ENCODE measurements around the gene ADGRL3.

Gene ADGRL3

DNA sequence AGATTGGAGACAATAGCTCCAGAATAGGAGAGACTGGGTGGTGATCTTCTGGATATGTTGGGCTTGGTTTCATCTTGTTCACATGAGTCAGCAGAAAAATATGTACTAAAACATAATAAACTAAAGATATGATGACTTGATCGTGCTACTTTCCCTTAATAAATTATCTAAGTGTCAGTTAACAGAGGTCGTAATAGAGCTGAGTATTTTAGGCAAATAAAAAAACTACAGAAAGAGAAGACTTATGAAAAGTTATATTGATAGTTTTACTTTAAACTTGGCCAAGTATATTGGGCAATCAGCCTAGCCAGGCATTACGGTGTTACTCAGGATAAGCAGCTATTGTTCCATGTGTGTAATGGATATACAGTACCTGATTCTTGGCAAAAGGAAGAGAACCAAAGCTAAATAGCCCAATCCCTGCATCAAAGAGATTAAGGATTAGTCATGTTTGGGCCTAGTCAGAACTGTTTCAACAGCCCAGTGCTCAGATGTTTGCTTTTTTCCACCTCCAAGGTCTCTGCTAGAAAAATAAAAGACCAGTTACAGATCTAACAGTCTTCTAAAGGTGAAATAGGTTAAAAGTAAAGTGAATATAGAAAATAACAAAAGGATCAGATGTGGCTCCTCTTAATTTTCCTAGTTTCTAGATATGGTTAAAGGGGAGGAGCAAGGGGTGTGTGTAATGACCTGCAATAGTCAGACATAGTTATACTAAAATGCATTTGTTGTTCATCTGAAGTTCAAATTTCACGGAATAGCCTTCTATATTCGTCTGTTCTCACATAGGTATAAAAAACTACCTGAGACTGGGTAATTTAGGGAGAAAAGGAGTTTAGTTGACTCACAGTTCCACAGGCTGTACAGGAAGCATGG, 262.6 kb downstream of the ADGRL3 start:
- DNase-seq (ENCODE audit: low read depth): no peak
- H3K4me3 ChIP-seq (ENCODE audit: control insufficient read depth, low read depth, low read length): no peak overlapping the region
- TF ChIP-seq, protein P1, sequence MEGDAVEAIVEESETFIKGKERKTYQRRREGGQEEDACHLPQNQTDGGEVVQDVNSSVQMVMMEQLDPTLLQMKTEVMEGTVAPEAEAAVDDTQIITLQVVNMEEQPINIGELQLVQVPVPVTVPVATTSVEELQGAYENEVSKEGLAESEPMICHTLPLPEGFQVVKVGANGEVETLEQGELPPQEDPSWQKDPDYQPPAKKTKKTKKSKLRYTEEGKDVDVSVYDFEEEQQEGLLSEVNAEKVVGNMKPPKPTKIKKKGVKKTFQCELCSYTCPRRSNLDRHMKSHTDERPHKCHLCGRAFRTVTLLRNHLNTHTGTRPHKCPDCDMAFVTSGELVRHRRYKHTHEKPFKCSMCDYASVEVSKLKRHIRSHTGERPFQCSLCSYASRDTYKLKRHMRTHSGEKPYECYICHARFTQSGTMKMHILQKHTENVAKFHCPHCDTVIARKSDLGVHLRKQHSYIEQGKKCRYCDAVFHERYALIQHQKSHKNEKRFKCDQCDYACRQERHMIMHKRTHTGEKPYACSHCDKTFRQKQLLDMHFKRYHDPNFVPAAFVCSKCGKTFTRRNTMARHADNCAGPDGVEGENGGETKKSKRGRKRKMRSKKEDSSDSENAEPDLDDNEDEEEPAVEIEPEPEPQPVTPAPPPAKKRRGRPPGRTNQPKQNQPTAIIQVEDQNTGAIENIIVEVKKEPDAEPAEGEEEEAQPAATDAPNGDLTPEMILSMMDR (IDR thresholded peaks at IDR 0.05; ENCODE audit: control insufficient read depth, insufficient read depth, low read depth, low read length, missing control alignments): no peak

DNA sequence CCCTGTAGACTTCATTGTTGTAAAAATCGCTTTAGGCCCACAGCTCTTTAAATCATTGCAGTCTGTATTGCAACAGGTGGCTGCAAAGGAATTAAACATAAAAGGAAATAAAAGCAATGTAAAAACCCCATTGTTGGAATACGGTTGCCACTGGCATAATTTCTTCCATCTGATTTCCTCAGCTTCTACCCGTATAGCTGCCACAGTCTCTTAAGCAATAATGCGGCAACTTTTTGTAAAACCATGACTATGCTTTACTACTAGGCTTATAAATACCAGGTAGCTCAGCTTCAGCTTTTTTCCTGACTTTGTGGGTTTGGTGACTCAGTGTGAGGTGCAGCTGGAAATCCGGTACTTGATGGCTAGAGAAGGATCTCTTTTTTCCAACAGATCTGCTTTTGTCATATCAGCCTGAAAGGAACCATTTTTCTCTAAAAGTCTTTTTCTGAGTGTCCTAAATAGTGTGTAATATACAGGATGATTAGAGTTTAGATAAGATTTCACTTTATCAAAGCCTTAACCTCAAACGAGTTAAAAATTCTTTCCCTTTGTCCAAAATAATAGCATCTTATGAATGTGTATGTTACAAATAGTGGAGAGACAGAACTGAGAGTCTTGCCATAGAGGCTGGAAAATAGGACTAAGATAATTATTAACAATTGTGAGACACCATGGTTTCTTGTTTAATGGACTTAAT, 268.0 kb downstream of the ADGRL3 start:
- no peak for DNase-seq (ENCODE audit: low read depth)
- TF ChIP-seq, protein P1 (IDR thresholded peaks at IDR 0.05; ENCODE audit: control insufficient read depth, insufficient read depth, low read depth, low read length, missing control alignments): no peak
- no peak overlapping the region for H3K4me3 ChIP-seq (ENCODE audit: control insufficient read depth, low read depth, low read length)

DNA sequence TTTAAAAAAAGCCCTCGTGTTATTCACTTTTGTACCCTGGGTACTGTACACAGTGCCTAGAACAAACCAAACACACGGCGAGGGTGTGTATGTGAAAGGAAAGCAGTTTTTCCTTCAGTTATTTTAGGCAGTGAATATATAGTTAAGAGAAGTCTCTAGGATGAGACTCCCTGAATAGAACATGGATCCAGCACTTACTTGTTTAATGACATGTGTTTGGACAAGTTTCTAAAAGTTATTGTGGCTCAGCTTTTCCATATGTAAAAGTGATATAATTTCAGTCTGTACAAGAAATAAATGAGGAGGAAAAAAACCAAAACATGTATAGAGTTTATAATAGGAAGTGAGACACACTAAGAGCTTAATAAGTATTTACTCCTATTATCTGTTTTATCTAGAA, 273.2 kb downstream of the ADGRL3 start:
- H3K4me3 ChIP-seq (ENCODE audit: control insufficient read depth, low read depth, low read length): no peak overlapping the region
- no peak for DNase-seq (ENCODE audit: low read depth)
- TF ChIP-seq, protein P1 (IDR thresholded peaks at IDR 0.05; ENCODE audit: control insufficient read depth, insufficient read depth, low read depth, low read length, missing control alignments): no peak

DNA sequence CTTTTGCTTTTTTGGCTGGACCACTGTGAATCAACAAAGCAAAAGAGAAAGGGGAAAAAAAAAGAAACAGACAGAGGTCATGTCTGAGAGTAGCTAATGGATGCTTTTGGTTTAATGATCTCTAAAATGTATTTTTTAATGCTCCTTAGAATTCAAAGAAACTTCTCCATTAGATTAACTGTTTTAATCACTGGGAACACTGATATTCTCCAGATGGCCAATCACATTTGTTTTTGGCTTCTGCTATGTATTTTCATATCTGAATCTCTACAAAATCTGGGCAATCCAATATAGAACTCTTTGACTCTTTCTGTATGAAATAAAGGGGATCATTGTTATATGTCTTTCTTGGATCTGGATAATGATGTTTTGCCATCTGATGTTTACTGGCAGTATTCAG, 278.2 kb downstream of the ADGRL3 start:
- no peak for DNase-seq (ENCODE audit: low read depth)
- TF ChIP-seq, protein P1 (IDR thresholded peaks at IDR 0.05; ENCODE audit: control insufficient read depth, insufficient read depth, low read depth, low read length, missing control alignments): no peak
- H3K4me3 ChIP-seq (ENCODE audit: control insufficient read depth, low read depth, low read length): no peak overlapping the region

DNA sequence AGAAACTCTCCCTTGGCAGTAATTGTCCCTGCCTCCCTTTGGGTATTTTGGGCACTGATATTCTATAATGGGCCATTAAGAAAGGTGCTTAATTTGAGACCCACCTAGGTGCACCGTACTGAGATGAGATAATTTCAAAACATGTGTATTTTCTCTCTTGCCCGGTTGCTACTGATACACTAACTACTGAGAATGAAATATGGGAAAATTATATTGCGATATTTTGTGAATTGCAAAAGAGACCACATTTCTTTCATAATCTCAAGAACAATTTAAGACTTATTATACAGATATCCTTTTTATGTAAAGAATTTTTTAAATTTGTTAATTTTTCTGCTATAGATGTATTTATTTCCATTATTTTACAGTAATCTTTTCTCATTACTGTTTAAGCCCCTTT, 284.9 kb downstream of the ADGRL3 start:
- H3K4me3 ChIP-seq (ENCODE audit: control insufficient read depth, low read depth, low read length): no peak overlapping the region
- no peak for DNase-seq (ENCODE audit: low read depth)
- TF ChIP-seq, protein P1 (IDR thresholded peaks at IDR 0.05; ENCODE audit: control insufficient read depth, insufficient read depth, low read depth, low read length, missing control alignments): no peak

DNA sequence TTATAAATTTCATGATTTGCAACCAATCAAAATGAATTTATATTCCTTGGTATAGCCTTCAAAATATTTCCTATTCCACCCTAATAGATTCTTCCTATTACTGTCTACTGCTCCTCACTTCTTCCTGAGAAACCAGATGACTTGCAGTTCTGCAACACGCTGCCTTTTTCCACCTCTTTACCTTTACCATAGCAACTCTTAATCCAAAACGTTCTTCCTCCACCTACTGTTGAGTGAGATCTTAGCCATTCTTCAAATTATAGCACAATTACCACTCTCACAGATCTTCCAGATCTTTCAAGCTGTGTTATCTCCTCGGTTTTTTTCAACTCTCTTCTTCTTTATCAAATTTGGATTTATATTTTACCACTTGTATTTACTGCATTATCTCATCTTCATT, 289.8 kb downstream of the ADGRL3 start:
- H3K4me3 ChIP-seq (ENCODE audit: control insufficient read depth, low read depth, low read length): no peak overlapping the region
- no peak for DNase-seq (ENCODE audit: low read depth)
- TF ChIP-seq, protein P1 (IDR thresholded peaks at IDR 0.05; ENCODE audit: control insufficient read depth, insufficient read depth, low read depth, low read length, missing control alignments): no peak
